ENCODE measurements around the gene COL9A1. TPM values are rescaled to one million over a fixed set of nuclear protein-coding genes. Genes with fewer than 3 reads are reported as not detected.

Gene COL9A1
- total and polyA plus RNA-seq, 9 of the 15 experiments (the other 6 are each of a cell fraction or from before 2014, with no cell fraction given), result 0.01 to 0.13 (median 0.06) TPM; not detected in 1

- TF ChIP-seq HNRNPL (IDR thresholded peaks at IDR 0.05; ENCODE audit: low read depth, low read length), result no peak
- no peak for TF ChIP-seq ZNF174 (CRISPR knock-in tag; IDR thresholded peaks at IDR 0.05)
- no peak for TF ChIP-seq ZNF282 (CRISPR knock-in tag; IDR thresholded peaks at IDR 0.05)
- TF ChIP-seq TSHZ1 (CRISPR knock-in tag; IDR thresholded peaks at IDR 0.05), result no peak
- no peak for TF ChIP-seq ZNF609 (CRISPR knock-in tag; IDR thresholded peaks at IDR 0.05; ENCODE audit: borderline replicate concordance)
- no peak for TF ChIP-seq NFATC3 (IDR thresholded peaks at IDR 0.05)
- TF ChIP-seq FOXJ3 (CRISPR knock-in tag; IDR thresholded peaks at IDR 0.05), result no peak
- TF ChIP-seq FUS (optimal IDR thresholded peaks at IDR 0.05; ENCODE audit: low read depth, low read length), result no peak
- no peak for TF ChIP-seq TRIM28 (IDR thresholded peaks at IDR 0.05)
- no peak for TF ChIP-seq ZNF785 (CRISPR knock-in tag; IDR thresholded peaks at IDR 0.05)
- TF ChIP-seq ZBTB17 (CRISPR knock-in tag; IDR thresholded peaks at IDR 0.05), result no peak
- peak; percentile 66; the same call in 1 of the 2 replicates for TF ChIP-seq MAX (CRISPR knock-in tag; IDR thresholded peaks at IDR 0.05)
Measured at GRCh38 chr6:70282312-70282918, 20.5 kb downstream of the COL9A1 start (continued).

Measured in K562 (cell line).